H9 (cell line): Measurements from ENCODE around the gene GID8. TPM values are rescaled to one million over a fixed set of nuclear protein-coding genes. Genes with fewer than 3 reads are reported as not detected.
A peak's percentile ranks its signal among the peaks of the same experiment; 100 is the strongest.

ENCODE experiments used
- DNase-seq: peaks from one replicate; pipeline ENCODE4 v3.0.0-alpha.2; 2017
- H2AFZ ChIP-seq: one replicate; pipeline ENCODE4 v1.6.1; 2013; ENCODE audit warnings: mild to moderate bottlenecking, low read length, control low read depth, moderate library complexity
- H2AK5ac ChIP-seq: 2 replicates; pipeline ENCODE4 v1.6.1; 2013; ENCODE audit warnings: low read length, control low read depth, mixed read lengths; ENCODE audit not compliant: insufficient read length
- H2BK120ac ChIP-seq: one replicate; pipeline ENCODE4 v1.6.1; 2013; ENCODE audit warnings: low read depth, mild to moderate bottlenecking, low read length, control low read depth, inconsistent platforms; ENCODE audit not compliant: poor library complexity, severe bottlenecking
- H2BK12ac ChIP-seq: 2 replicates; pipeline ENCODE4 v1.6.1; 2013; ENCODE audit warnings: low read length, control low read depth, mixed read lengths, low read depth; ENCODE audit not compliant: insufficient read length
- H2BK15ac ChIP-seq: 2 replicates; pipeline ENCODE4 v1.6.1; 2013; ENCODE audit warnings: low read depth, low read length, control low read depth
- H2BK20ac ChIP-seq: one replicate; pipeline ENCODE4 v1.6.1; 2013; ENCODE audit warnings: low read depth, mild to moderate bottlenecking, low read length, control low read depth, inconsistent platforms; ENCODE audit not compliant: poor library complexity, severe bottlenecking
- H2BK5ac ChIP-seq: 2 replicates; pipeline ENCODE4 v1.6.1; 2013; ENCODE audit warnings: low read length, control low read depth, mixed read lengths; ENCODE audit not compliant: insufficient read length
- H3K14ac ChIP-seq: 2 replicates; pipeline ENCODE4 v1.6.1; 2013; ENCODE audit warnings: low read length, control low read depth; ENCODE audit not compliant: insufficient read depth
- H3K18ac ChIP-seq: 2 replicates; pipeline ENCODE4 v1.6.1; 2013; ENCODE audit warnings: low read depth, mild to moderate bottlenecking, mixed read lengths, low read length, control low read depth; ENCODE audit not compliant: insufficient read length
- H3K23ac ChIP-seq: 2 replicates; pipeline ENCODE4 v1.6.1; 2013; ENCODE audit warnings: low read length, control low read depth, mixed read lengths, low read depth; ENCODE audit not compliant: insufficient read length
- H3K23me2 ChIP-seq: 2 replicates; pipeline ENCODE4 v1.6.1; 2013; ENCODE audit warnings: low read depth, mild to moderate bottlenecking, mixed read lengths, low read length, control low read depth; ENCODE audit not compliant: insufficient read length, poor library complexity, severe bottlenecking
- H3K27ac ChIP-seq: 2 replicates; pipeline ENCODE4 v1.5.1; 2013; ENCODE audit warnings: low read length, control low read depth, mixed read lengths, low read depth; ENCODE audit not compliant: insufficient read length
- H3K27me3 ChIP-seq: 2 replicates; pipeline ENCODE4 v1.6.1; 2013; ENCODE audit warnings: low read length, control low read depth, inconsistent platforms; ENCODE audit not compliant: insufficient read depth
- H3K4ac ChIP-seq: 2 replicates; pipeline ENCODE4 v1.6.1; 2013; ENCODE audit warnings: low read depth, mild to moderate bottlenecking, control low read depth, inconsistent platforms, low read length, moderate library complexity
- H3K4me1 ChIP-seq: 2 replicates; pipeline ENCODE4 v1.6.1; 2013; ENCODE audit warnings: low read length, control low read depth, inconsistent platforms; ENCODE audit not compliant: insufficient read depth
- H3K4me2 ChIP-seq: 2 replicates; pipeline ENCODE4 v1.6.1; 2013; ENCODE audit warnings: low read length, control low read depth, mixed read lengths; ENCODE audit not compliant: insufficient read length, insufficient read depth
- H3K56ac ChIP-seq: 2 replicates; pipeline ENCODE4 v1.6.1; 2013; ENCODE audit warnings: low read depth, mild to moderate bottlenecking, mixed read lengths, low read length, control low read depth; ENCODE audit not compliant: insufficient read length
- H3K79me1 ChIP-seq: 2 replicates; pipeline ENCODE4 v1.6.1; 2013; ENCODE audit warnings: low read depth, mild to moderate bottlenecking, moderate library complexity, low read length, control low read depth, inconsistent platforms; ENCODE audit not compliant: insufficient read depth, poor library complexity, severe bottlenecking
- H3K79me2 ChIP-seq: 2 replicates; pipeline ENCODE4 v1.6.1; 2013; ENCODE audit warnings: low read length, control low read depth, inconsistent platforms; ENCODE audit not compliant: insufficient read depth
- H3K9ac ChIP-seq: 2 replicates; pipeline ENCODE4 v1.6.1; 2013; ENCODE audit warnings: low read length, control low read depth, mixed read lengths; ENCODE audit not compliant: insufficient read length; ENCODE audit errors: extremely low read depth
- H3K9me3 ChIP-seq: one replicate; pipeline ENCODE4 v1.6.1; 2013; ENCODE audit warnings: low read depth, low read length, inconsistent platforms; ENCODE audit not compliant: control insufficient read depth
- H3T11ph ChIP-seq: one replicate; pipeline ENCODE4 v1.6.1; 2013; ENCODE audit warnings: mild to moderate bottlenecking, low read length, control low read depth, inconsistent platforms
- H4K20me1 ChIP-seq: one replicate; pipeline ENCODE4 v1.6.1; 2013; ENCODE audit not compliant: control insufficient read depth, insufficient read length, insufficient read depth
- H4K5ac ChIP-seq: 2 replicates; pipeline ENCODE4 v1.6.1; 2013; ENCODE audit warnings: low read depth, mild to moderate bottlenecking, mixed read lengths, low read length, control low read depth; ENCODE audit not compliant: insufficient read length
- H4K8ac ChIP-seq: replicated peaks from 2 replicates; pipeline ENCODE4 v1.6.1; 2013; ENCODE audit warnings: low read length, control low read depth, mixed read lengths, low read depth; ENCODE audit not compliant: insufficient read length
- H4K91ac ChIP-seq: 2 replicates; pipeline ENCODE4 v1.6.1; 2013; ENCODE audit warnings: low read depth, mild to moderate bottlenecking, moderate library complexity, mixed read lengths, low read length, control low read depth; ENCODE audit not compliant: insufficient read length
- H3K27ac Mint-ChIP-seq, 3 experiments: 2 replicates in 2 of 3; 3 replicates in 1 of 3; pipeline ENCODE4 v1.8.0; 2020 to 2021; ENCODE audit warnings: mixed read lengths in 3 of 3, mild to moderate bottlenecking in 1 of 3, moderate library complexity in 1 of 3
- H3K27me3 Mint-ChIP-seq: 2 replicates; pipeline ENCODE4 v1.8.0; 2021; ENCODE audit warnings: low read depth, mild to moderate bottlenecking, moderate library complexity, mixed read lengths
- H3K36me3 Mint-ChIP-seq, 3 experiments: 2 replicates in 2 of 3; 3 replicates in 1 of 3; pipeline ENCODE4 v1.8.0; 2020 to 2021; ENCODE audit warnings: low read depth in 3 of 3, mixed read lengths in 3 of 3; ENCODE audit not compliant: insufficient read depth in 1 of 3
- H3K4me1 Mint-ChIP-seq, 2 experiments: 2 replicates each; pipeline ENCODE4 v1.8.0; 2020; ENCODE audit warnings: mixed read lengths in 2 of 2
- H3K4me3 Mint-ChIP-seq, 2 experiments: 2 replicates in 1 of 2; 3 replicates in 1 of 2; pipeline ENCODE4 v1.8.0; 2020 to 2021; ENCODE audit warnings: mild to moderate bottlenecking in 2 of 2, mixed read lengths in 2 of 2, moderate library complexity in 1 of 2
- H3K9me3 Mint-ChIP-seq, 2 experiments: 2 replicates in 1 of 2; 3 replicates in 1 of 2; pipeline ENCODE4 v1.8.0; 2020; ENCODE audit warnings: mild to moderate bottlenecking in 2 of 2, mixed read lengths in 2 of 2, moderate library complexity in 1 of 2
- WGBS: extraction: QIAGEN DNeasy Blood & Tissue Kit; methylation state at CpG from one replicate; pipeline ENCODE4 v1.1.7; 2013; ENCODE audit warnings: missing lambda C conversion rate, low lambda C conversion rate, mixed read lengths; ENCODE audit not compliant: insufficient read length; ENCODE audit errors: extremely low coverage; 5-methylcytosine and 5-hydroxymethylcytosine counted together
- total RNA-seq: library from RNA; stranded (reverse); gene quantifications from 2 replicates; pipeline ENCODE4 v1.2.1, GENCODE V29; 2021
- TF ChIP-seq, protein P1 (sequence below): fragments of 200-600 bp; sonication (generic); conservative IDR thresholded peaks from 3 replicates; pipeline ENCODE4 v1.8.0; 2021; ENCODE audit warnings: antibody characterized with exemption, mild to moderate bottlenecking

The GID8 gene
- total RNA-seq, 1 experiment from 2014 or later, result 60.9 TPM

DNA sequence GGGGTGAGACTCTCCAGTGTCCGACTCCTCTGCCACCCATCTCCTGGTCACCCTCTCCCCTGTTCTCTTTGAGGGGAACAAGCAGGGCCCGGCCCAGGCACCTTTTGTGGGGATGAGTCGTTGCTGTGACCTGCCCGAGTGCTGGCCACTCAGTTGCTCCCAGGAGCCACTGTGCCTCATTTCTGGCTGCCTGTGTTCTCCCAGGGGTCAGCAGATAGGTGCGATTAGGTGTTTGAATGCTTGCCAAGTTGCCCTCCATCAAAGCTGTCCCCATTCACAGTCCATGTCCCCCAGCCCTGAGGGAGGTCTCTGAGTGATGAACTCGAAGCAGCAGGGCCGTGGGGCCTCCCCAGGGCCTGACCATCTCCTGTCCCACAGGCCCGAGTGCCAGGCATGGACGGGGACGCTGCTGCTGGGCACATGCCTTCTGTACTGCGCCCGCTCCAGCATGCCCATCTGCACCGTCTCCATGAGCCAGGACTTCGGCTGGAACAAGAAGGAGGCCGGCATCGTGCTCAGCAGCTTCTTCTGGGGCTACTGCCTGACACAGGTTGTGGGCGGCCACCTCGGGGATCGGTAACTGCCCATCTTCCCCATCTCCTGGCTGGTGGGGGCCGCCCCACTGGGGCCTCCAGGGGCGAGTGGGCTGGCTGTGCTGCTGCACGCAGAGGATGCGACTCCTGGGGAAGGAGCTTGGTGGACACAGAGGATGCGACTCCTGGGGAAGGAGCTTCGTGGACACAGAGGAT, 18.6 kb downstream of the GID8 start:
- Histone ChIP-seq H3K79me2 (no peaks in the 10 kb centered on the region; the same call in 1 of the 2 replicates), H3K79me1 (no peaks in the 10 kb centered on the region), H3K9ac (no peak overlapping the region), H3K4me1 (peaks cover 3% of the 10 kb centered on the region), H4K5ac (no peak overlapping the region), H2AFZ (no peak overlapping the region), H4K91ac (no peak overlapping the region), H3K23me2 (peaks cover 10% of the 10 kb centered on the region), H3K4me2 (no peak overlapping the region), H3K9me3 (no peaks in the 10 kb centered on the region), H3K14ac (no peak overlapping the region), H3K4ac (no peak overlapping the region), H2BK12ac (no peak overlapping the region), H3T11ph (no peak overlapping the region), H4K8ac (no peak overlapping the region), H2BK20ac (no peak overlapping the region), H3K23ac (no peak overlapping the region), H3K27ac (no peak overlapping the region), H3K18ac (no peak overlapping the region), H3K27me3 (no peaks in the 10 kb centered on the region), H2AK5ac (no peak overlapping the region), H4K20me1 (no peaks in the 10 kb centered on the region), H2BK5ac (no peak overlapping the region), H3K56ac (no peak overlapping the region), H2BK15ac (no peak overlapping the region), H2BK120ac (no peak overlapping the region)
- H3K4me3 Mint-ChIP-seq, result no peak overlapping the region
- no peaks in the 10 kb centered on the region; the same call in 1 of the 2 replicates for H3K27me3 Mint-ChIP-seq
- TF ChIP-seq, protein P1, sequence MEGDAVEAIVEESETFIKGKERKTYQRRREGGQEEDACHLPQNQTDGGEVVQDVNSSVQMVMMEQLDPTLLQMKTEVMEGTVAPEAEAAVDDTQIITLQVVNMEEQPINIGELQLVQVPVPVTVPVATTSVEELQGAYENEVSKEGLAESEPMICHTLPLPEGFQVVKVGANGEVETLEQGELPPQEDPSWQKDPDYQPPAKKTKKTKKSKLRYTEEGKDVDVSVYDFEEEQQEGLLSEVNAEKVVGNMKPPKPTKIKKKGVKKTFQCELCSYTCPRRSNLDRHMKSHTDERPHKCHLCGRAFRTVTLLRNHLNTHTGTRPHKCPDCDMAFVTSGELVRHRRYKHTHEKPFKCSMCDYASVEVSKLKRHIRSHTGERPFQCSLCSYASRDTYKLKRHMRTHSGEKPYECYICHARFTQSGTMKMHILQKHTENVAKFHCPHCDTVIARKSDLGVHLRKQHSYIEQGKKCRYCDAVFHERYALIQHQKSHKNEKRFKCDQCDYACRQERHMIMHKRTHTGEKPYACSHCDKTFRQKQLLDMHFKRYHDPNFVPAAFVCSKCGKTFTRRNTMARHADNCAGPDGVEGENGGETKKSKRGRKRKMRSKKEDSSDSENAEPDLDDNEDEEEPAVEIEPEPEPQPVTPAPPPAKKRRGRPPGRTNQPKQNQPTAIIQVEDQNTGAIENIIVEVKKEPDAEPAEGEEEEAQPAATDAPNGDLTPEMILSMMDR, result no peak
- no CpG with 5 or more reads among the region's 25 CpGs for WGBS
- no peak for DNase-seq
- H3K9me3 Mint-ChIP-seq, result no peaks in the 10 kb centered on the region
- peaks cover 14 to 32% of the 10 kb centered on the region in 2 experiments for H3K4me1 Mint-ChIP-seq
- peaks cover 2 to 10% (median 7%) of the 10 kb centered on the region in 3 experiments; a peak in 4 of 7 replicates for H3K36me3 Mint-ChIP-seq
- 0 out of 7 replicates have a peak overlapping the region, but pooled peaks of 2 of the 3 experiments have one; percentile 44 to 70 for H3K27ac Mint-ChIP-seq
